GM23338 (cell line): Measurements from ENCODE around the gene CDCA5. TPM values are rescaled to one million over a fixed set of nuclear protein-coding genes. Genes with fewer than 3 reads are reported as not detected.

ENCODE experiments used
- ATAC-seq: fragments of 200-7000 bp; cut with Tn5 transposase; 3 replicates; pipeline ENCODE4 v1.9.1; 2020
- DNase-seq: peaks from one replicate; pipeline ENCODE4 v3.0.0-alpha.2; 2015; ENCODE audit warnings: low spot score
- H2AFZ ChIP-seq: fragments of 200-600 bp; sonication (generic); 2 replicates; pipeline ENCODE4 v1.8.0; 2016; ENCODE audit warnings: antibody characterized with exemption, mild to moderate bottlenecking, moderate library complexity
- H3F3A ChIP-seq: fragments of 200-600 bp; sonication (generic); replicated peaks from 2 replicates; pipeline ENCODE4 v1.8.0; 2017; ENCODE audit warnings: antibody characterized with exemption, mixed run types, low read depth
- H3K27ac ChIP-seq: fragments of 200-600 bp; sonication (generic); 2 replicates; pipeline ENCODE4 v1.6.1; 2016; ENCODE audit warnings: low read depth
- H3K27me3 ChIP-seq: fragments of 200-600 bp; sonication (generic); 2 replicates; pipeline ENCODE4 v1.8.0; 2016; ENCODE audit warnings: mild to moderate bottlenecking, mixed run types, moderate library complexity; ENCODE audit not compliant: insufficient read depth
- H3K36me3 ChIP-seq: fragments of 200-600 bp; sonication (generic); 2 replicates; pipeline ENCODE4 v1.8.0; 2016; ENCODE audit warnings: mild to moderate bottlenecking; ENCODE audit not compliant: insufficient read depth
- H3K4me1 ChIP-seq: fragments of 200-600 bp; sonication (generic); 2 replicates; pipeline ENCODE4 v1.8.0; 2016; ENCODE audit warnings: mild to moderate bottlenecking, moderate library complexity; ENCODE audit not compliant: insufficient read depth
- H3K4me2 ChIP-seq: fragments of 200-600 bp; sonication (generic); 2 replicates; pipeline ENCODE4 v1.7.1; 2017; ENCODE audit warnings: mixed run types
- H3K4me3 ChIP-seq: fragments of 200-600 bp; sonication (generic); 2 replicates; pipeline ENCODE4 v1.6.1; 2016; ENCODE audit warnings: mixed run types
- H3K79me2 ChIP-seq: fragments of 200-600 bp; sonication (generic); replicated peaks from 2 replicates; pipeline ENCODE4 v1.8.0; 2017; ENCODE audit warnings: mild to moderate bottlenecking; ENCODE audit not compliant: insufficient read depth
- H3K9me2 ChIP-seq: fragments of 200-600 bp; sonication (generic); 2 replicates; pipeline ENCODE4 v1.8.0; 2017; ENCODE audit not compliant: insufficient read depth
- H4K20me1 ChIP-seq: fragments of 200-600 bp; sonication (generic); replicated peaks from 2 replicates; pipeline ENCODE4 v1.8.0; 2017; ENCODE audit warnings: mild to moderate bottlenecking; ENCODE audit not compliant: insufficient read depth
- H3K27ac Mint-ChIP-seq: 2 replicates; pipeline ENCODE4 v1.8.0; 2020; ENCODE audit warnings: inconsistent platforms, mild to moderate bottlenecking, moderate library complexity, mixed read lengths
- H3K27me3 Mint-ChIP-seq: 3 replicates; pipeline ENCODE4 v1.8.0; 2022; ENCODE audit warnings: low read depth, mild to moderate bottlenecking, moderate library complexity, mixed read lengths, inconsistent platforms; ENCODE audit not compliant: insufficient read depth, poor library complexity
- H3K36me3 Mint-ChIP-seq: 3 replicates; pipeline ENCODE4 v1.8.0; 2021; ENCODE audit warnings: low read depth, mild to moderate bottlenecking, inconsistent platforms, moderate library complexity, mixed read lengths
- H3K4me1 Mint-ChIP-seq: 3 replicates; pipeline ENCODE4 v1.8.0; 2020; ENCODE audit warnings: mild to moderate bottlenecking, inconsistent platforms, mixed read lengths
- H3K4me3 Mint-ChIP-seq: 3 replicates; pipeline ENCODE4 v1.8.0; 2021; ENCODE audit warnings: moderate library complexity, mild to moderate bottlenecking, inconsistent platforms, mixed read lengths
- H3K9me3 Mint-ChIP-seq: 3 replicates; pipeline ENCODE4 v1.8.0; 2020; ENCODE audit warnings: moderate library complexity, mild to moderate bottlenecking, inconsistent platforms, mixed read lengths
- CREB1 ChIP-seq: fragments of 250-450 bp; sonication (Bioruptor Pico); IDR thresholded peaks from 2 replicates; pipeline ENCODE4 v1.5.0; 2020; ENCODE audit warnings: low read depth, mild to moderate bottlenecking, moderate library complexity
- CTCF ChIP-seq, 2 experiments: fragments of 200-600 bp in 1 of 2; sonication (generic) in 1 of 2; conservative IDR thresholded peaks; 2 replicates each; pipeline versions ENCODE4 v1.5.1 to v1.6.1; 2016 to 2017; ENCODE audit warnings: antibody characterized with exemption in 2 of 2, low read depth in 2 of 2, mild to moderate bottlenecking in 2 of 2, moderate library complexity in 1 of 2
- ETS1 ChIP-seq: IDR thresholded peaks from 2 replicates; pipeline ENCODE4 v1.6.1; 2016; ENCODE audit warnings: antibody characterized with exemption
- EZH2 ChIP-seq: fragments of 200-600 bp; sonication (generic); IDR thresholded peaks from one replicate; pipeline ENCODE4 v1.8.0; 2017; ENCODE audit warnings: antibody characterized with exemption, mild to moderate bottlenecking, low read depth; ENCODE audit not compliant: unreplicated experiment
- EZH2phosphoT487 ChIP-seq: fragments of 200-600 bp; sonication (generic); IDR thresholded peaks from one replicate; pipeline ENCODE4 v1.8.1; 2018; ENCODE audit warnings: antibody characterized with exemption; ENCODE audit not compliant: unreplicated experiment
- JUNB ChIP-seq: IDR thresholded peaks from one replicate; pipeline ENCODE4 v1.6.1; 2016; ENCODE audit warnings: antibody characterized with exemption; ENCODE audit not compliant: unreplicated experiment
- NANOG ChIP-seq: IDR thresholded peaks from 2 replicates; pipeline ENCODE4 v1.6.1; 2016; ENCODE audit warnings: antibody characterized with exemption, borderline replicate concordance
- POLR2AphosphoS5 ChIP-seq: IDR thresholded peaks from 2 replicates; pipeline ENCODE4 v1.6.1; 2016; ENCODE audit warnings: antibody characterized with exemption, low read depth
- REST ChIP-seq: IDR thresholded peaks from one replicate; pipeline ENCODE4 v1.6.1; 2018; ENCODE audit warnings: antibody characterized with exemption; ENCODE audit not compliant: unreplicated experiment
- STAT1 ChIP-seq: IDR thresholded peaks from one replicate; pipeline ENCODE4 v1.6.1; 2016; ENCODE audit warnings: antibody characterized with exemption; ENCODE audit not compliant: unreplicated experiment
- ZNF114 ChIP-seq: fragments of 250-450 bp; sonication (Bioruptor Pico); IDR thresholded peaks from 2 replicates; pipeline ENCODE4 v1.5.0; 2020; ENCODE audit warnings: mild to moderate bottlenecking, moderate library complexity
- ZNF331 ChIP-seq: fragments of 250-450 bp; sonication (Bioruptor Pico); IDR thresholded peaks from 2 replicates; pipeline ENCODE4 v1.5.0; 2020; ENCODE audit warnings: low read depth, mild to moderate bottlenecking, moderate library complexity
- ZNF462 ChIP-seq: fragments of 250-450 bp; sonication (Bioruptor Pico); IDR thresholded peaks from 2 replicates; pipeline ENCODE4 v1.5.0; 2020; ENCODE audit warnings: mild to moderate bottlenecking, moderate library complexity
- polyA plus RNA-seq: library from polyadenylated mRNA; unstranded; fragments of >200 nt; fragmentation: Nextera tagmentation; extraction: Ambion mirVana; gene quantifications from 2 replicates; pipeline ENCODE4 v1.2.1, GENCODE V29; 2016
- total RNA-seq: library from RNA; depleted of rRNA; stranded (reverse); fragments of >200 nt; shearing (Covaris generic); gene quantifications from 2 replicates; pipeline ENCODE4 v1.2.3, GENCODE V29; 2014

Gene CDCA5
- total and polyA plus RNA-seq, 2 experiments from 2014 or later: 53.3 to 70.9 TPM

- Mint-ChIP-seq H3K4me1 (peaks cover 2% of the 10 kb centered on the region), H3K27ac (no peak within 1 kb of the TSS), H3K9me3 (no peaks in the 10 kb centered on the region), H3K27me3 (peaks cover 9% of the 10 kb centered on the region), H3K4me3 (no peak within 1 kb of the TSS), H3K36me3 (no peaks in the 10 kb centered on the region)
- Histone ChIP-seq H3K4me1 (no peaks in the 10 kb centered on the region), H3K79me2 (no peaks in the 10 kb centered on the region), H2AFZ (no peak within 1 kb of the TSS), H3K4me2 (no peak within 1 kb of the TSS), H3K27me3 (no peaks in the 10 kb centered on the region), H4K20me1 (no peaks in the 10 kb centered on the region), H3F3A (no peaks in the 10 kb centered on the region), H3K9me2 (no peaks in the 10 kb centered on the region), H3K4me3 (no peak within 1 kb of the TSS), H3K27ac (no peak within 1 kb of the TSS), H3K36me3 (no peaks in the 10 kb centered on the region)
- TF ChIP-seq EZH2phosphoT487: no peak
- TF ChIP-seq CTCF (conservative IDR thresholded peaks at IDR 0.05; ENCODE audit: low read depth in 2 of 2): no peak
- no peak for TF ChIP-seq REST
- no peak for TF ChIP-seq ETS1
- no peak for TF ChIP-seq ZNF114 (CRISPR knock-in tag)
- TF ChIP-seq NANOG: no peak
- no peak for TF ChIP-seq STAT1
- no peak for TF ChIP-seq EZH2
- no peak for TF ChIP-seq ZNF331
- no peak for TF ChIP-seq ZNF462 (CRISPR knock-in tag)
- no peak for TF ChIP-seq CREB1 (CRISPR knock-in tag)
- TF ChIP-seq JUNB: no peak
- TF ChIP-seq POLR2AphosphoS5: no peak
- ATAC-seq: no peak
- DNase-seq: no peak
These were observed 25.3 kb downstream of the CDCA5 start, which contains the start of gene NAALADL1 for GRCh38 chr11:65058419-65059054. NAALADL1 (minus strand) TSS chr11:65058553; CDS start chr11:65058521, 32 bp downstream.
